Ectodermal cell (in vitro differentiated cells): ENCODE measurements around the gene COL1A1.

Experiments
- H3K27ac ChIP-seq: 2 replicates; pipeline ENCODE4 v1.7.0; 2013; ENCODE audit warnings: mild to moderate bottlenecking, low read depth, low read length; ENCODE audit not compliant: insufficient read depth, poor library complexity, severe bottlenecking
- H3K27me3 ChIP-seq: 2 replicates; pipeline ENCODE4 v1.7.0; 2013; ENCODE audit warnings: mild to moderate bottlenecking, low read length; ENCODE audit not compliant: insufficient read depth, control insufficient read depth, poor library complexity, severe bottlenecking
- H3K36me3 ChIP-seq: one replicate; pipeline ENCODE4 v1.7.0; 2013; ENCODE audit warnings: low read length; ENCODE audit not compliant: control insufficient read depth, insufficient read depth
- H3K4me1 ChIP-seq: one replicate; pipeline ENCODE4 v1.7.0; 2013; ENCODE audit warnings: low read length; ENCODE audit not compliant: control insufficient read depth, insufficient read depth
- H3K4me3 ChIP-seq: 2 replicates; pipeline ENCODE4 v1.7.0; 2013; ENCODE audit warnings: low read depth, low read length, control low read depth; ENCODE audit not compliant: insufficient read depth
- H3K9me3 ChIP-seq: 2 replicates; pipeline ENCODE4 v1.7.0; 2013; ENCODE audit warnings: mild to moderate bottlenecking, low read length, moderate library complexity; ENCODE audit not compliant: control insufficient read depth
- WGBS, 2 experiments: methylation state at CpG; one replicate each; pipeline ENCODE4 v1.1.7; 2013; ENCODE audit warnings: missing lambda C conversion rate in 2 of 2; 5-methylcytosine and 5-hydroxymethylcytosine counted together

COL1A1 gene

GRCh38 chr17:50170662-50171370 lies 30.6 kb downstream of the COL1A1 start:
- Histone ChIP-seq H3K36me3 (no peaks in the 10 kb centered on the region), H3K27ac (no peak overlapping the region), H3K4me3 (no peak overlapping the region), H3K27me3 (no peaks in the 10 kb centered on the region), H3K4me1 (peaks cover 7% of the 10 kb centered on the region), H3K9me3 (no peaks in the 10 kb centered on the region)
- 91% methylated on average over 10 of the region's 10 CpGs for WGBS, 2 experiments

DNA sequence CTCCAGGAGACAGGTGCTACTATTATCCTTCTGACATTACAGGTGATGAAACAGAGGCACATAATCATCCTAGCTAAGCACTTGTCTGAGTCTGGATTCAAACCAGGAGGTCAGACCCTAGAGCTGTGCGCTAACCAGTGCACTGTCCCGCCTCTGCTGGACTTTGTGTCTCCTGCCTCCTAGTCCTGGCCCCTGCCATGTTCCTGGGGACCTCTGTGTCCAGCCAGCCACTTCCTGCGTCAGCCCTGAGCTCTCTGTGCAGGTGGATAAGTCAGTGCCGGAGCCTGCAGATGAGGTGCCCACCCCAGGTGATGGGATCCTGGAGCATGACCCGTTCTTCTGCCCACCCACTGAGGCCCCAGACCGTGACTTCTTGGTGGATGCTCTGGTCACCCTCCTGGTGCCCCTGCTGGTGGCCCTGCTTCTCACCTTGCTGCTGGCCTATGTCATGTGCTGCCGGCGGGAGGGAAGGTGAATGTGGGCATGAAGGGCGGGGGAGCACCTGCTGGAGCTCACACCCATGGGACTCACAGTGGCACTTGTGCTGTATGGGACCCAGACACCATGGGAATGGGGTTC lies 31.5 kb downstream of the COL1A1 start:
- 92% methylated on average over 9 of the region's 9 CpGs for WGBS, 2 experiments
- Histone ChIP-seq H3K4me1 (peaks cover 9% of the 10 kb centered on the region), H3K27me3 (no peaks in the 10 kb centered on the region), H3K4me3 (no peak overlapping the region), H3K27ac (no peak overlapping the region), H3K9me3 (no peaks in the 10 kb centered on the region), H3K36me3 (no peaks in the 10 kb centered on the region)

GRCh38 chr17:50169121-50169764 lies 32.2 kb downstream of the COL1A1 start:
- Histone ChIP-seq H3K4me1 (peaks cover 9% of the 10 kb centered on the region), H3K27ac (no peak overlapping the region), H3K27me3 (no peaks in the 10 kb centered on the region), H3K4me3 (no peak overlapping the region), H3K9me3 (no peaks in the 10 kb centered on the region), H3K36me3 (no peaks in the 10 kb centered on the region)
- WGBS, 2 experiments = 52 to 53% methylated on average over 14 of the region's 14 CpGs

GRCh38 chr17:50168319-50168718 lies 33.1 kb downstream of the COL1A1 start:
- WGBS, 2 experiments = 87 to 92% methylated on average over 13 of the region's 13 CpGs
- no peaks in the 10 kb centered on the region for H3K9me3 ChIP-seq
- H3K27me3 ChIP-seq = no peaks in the 10 kb centered on the region
- H3K36me3 ChIP-seq = no peaks in the 10 kb centered on the region
- no peak overlapping the region for H3K4me3 ChIP-seq
- H3K4me1 ChIP-seq = peaks cover 9% of the 10 kb centered on the region
- H3K27ac ChIP-seq = no peak overlapping the region

GRCh38 chr17:50167371-50167770 lies 34.1 kb downstream of the COL1A1 start:
- 86 to 87% methylated on average over 19 of the region's 19 CpGs for WGBS, 2 experiments
- Histone ChIP-seq H3K27me3 (no peaks in the 10 kb centered on the region), H3K36me3 (no peaks in the 10 kb centered on the region), H3K9me3 (no peaks in the 10 kb centered on the region), H3K4me1 (peaks cover 9% of the 10 kb centered on the region), H3K4me3 (no peak overlapping the region), H3K27ac (no peak overlapping the region)

DNA sequence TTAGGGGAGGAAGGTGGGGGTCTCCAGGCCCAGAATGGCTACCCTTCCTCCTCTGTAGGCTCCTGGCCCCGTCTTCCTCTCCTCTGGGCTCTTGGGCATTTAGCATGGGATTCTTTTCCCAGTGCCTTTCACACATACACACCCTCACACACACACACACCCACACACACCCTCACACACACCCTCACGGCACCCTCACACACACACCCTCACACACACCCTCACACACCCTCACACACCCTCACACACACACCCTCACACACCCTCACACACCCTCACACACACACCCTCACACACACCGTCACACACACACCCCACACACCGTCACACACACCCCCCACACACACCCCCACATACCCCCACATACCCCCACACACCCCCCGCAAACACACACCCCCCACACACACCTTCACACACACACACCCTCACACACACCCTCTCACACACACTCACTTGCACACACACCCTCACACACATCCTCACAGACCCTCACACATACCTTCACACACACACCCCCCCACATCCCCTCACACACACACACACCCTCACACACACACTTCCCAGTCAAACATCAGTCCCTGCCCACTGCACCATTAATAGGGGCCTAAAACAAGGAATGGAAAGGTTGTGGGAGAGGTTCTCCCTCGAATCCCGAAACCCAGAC lies 34.8 kb downstream of the COL1A1 start:
- peaks cover 3% of the 10 kb centered on the region for H3K27me3 ChIP-seq
- no peak overlapping the region for H3K27ac ChIP-seq
- H3K4me3 ChIP-seq = no peak overlapping the region
- H3K9me3 ChIP-seq = no peaks in the 10 kb centered on the region
- 83 to 86% methylated on average over 4 to 5 of the region's 7 CpGs for WGBS, 2 experiments
- peaks cover 14% of the 10 kb centered on the region for H3K4me1 ChIP-seq
- H3K36me3 ChIP-seq = no peaks in the 10 kb centered on the region

DNA sequence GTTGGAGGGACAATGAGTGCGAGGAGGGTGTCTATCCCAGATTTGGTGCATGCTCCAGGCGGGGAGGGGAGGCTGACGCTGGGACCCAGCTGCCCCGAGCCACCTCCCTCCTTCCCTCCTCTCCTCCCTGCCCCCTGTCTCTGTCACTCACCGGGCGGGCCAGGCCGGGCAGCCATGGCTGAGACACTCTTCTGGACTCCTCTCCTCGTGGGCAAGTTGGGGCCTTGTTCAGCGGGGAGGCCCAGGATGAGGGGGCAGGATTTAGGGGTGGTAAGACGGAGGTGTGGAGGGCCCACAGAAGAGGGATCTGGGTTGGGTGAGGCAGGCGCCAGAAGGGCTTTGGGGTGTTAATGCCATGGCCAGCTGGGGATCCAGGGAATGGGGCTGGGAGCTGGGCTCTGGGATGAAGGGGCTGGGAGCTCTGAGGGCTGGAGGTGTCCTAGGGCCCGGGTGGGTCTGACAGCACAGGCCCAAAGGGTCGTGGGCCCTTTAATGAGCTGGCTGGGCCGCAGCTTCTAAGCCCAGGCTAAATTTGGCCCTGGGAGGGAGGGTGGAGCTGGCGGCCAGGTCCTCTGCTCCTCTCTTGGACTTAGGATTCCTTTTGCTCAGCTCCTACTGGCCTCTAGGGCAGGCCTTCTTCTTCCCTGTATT lies 35.4 kb downstream of the COL1A1 start, which contains the start of gene SGCA:
TSS of gene SGCA (plus strand) at position 139 of the 651 bp plus-strand sequence. CDS start at position 175, 36 bp downstream.
- 67 to 71% methylated on average over 15 of the region's 15 CpGs for WGBS, 2 experiments
- H3K4me3 ChIP-seq = no peak within 1 kb of the TSS
- H3K36me3 ChIP-seq = no peaks in the 10 kb centered on the region
- H3K27ac ChIP-seq = no peak within 1 kb of the TSS
- H3K9me3 ChIP-seq = no peaks in the 10 kb centered on the region
- peaks cover 14% of the 10 kb centered on the region for H3K4me1 ChIP-seq
- peaks cover 3% of the 10 kb centered on the region for H3K27me3 ChIP-seq

DNA sequence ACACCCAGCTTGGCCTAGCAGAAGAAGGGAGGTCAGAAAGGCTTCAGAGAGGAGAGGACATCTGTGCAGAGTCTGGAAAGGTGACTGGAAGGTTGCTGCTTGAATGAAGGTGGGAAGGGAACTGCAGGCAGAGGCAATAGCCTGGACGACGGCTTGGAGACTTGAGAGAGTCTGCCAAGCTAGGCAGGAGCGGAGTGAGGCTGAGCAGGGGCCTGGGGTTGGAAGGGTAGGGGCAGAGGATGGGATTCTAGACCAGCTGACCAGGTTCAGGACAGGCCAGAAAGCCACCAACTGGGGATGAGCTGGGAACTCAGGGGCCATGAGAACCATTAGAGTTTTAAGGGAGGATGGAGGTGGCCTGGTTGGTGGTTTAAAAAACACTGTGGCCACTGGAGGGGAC lies 36.0 kb downstream of the COL1A1 start:
- peaks cover 3% of the 10 kb centered on the region for H3K27me3 ChIP-seq
- H3K9me3 ChIP-seq = no peaks in the 10 kb centered on the region
- WGBS, 2 experiments = 89 to 91% methylated on average over 3 of the region's 3 CpGs
- peaks cover 14% of the 10 kb centered on the region for H3K4me1 ChIP-seq
- no peak overlapping the region for H3K27ac ChIP-seq
- no peak overlapping the region for H3K4me3 ChIP-seq
- no peaks in the 10 kb centered on the region for H3K36me3 ChIP-seq

DNA sequence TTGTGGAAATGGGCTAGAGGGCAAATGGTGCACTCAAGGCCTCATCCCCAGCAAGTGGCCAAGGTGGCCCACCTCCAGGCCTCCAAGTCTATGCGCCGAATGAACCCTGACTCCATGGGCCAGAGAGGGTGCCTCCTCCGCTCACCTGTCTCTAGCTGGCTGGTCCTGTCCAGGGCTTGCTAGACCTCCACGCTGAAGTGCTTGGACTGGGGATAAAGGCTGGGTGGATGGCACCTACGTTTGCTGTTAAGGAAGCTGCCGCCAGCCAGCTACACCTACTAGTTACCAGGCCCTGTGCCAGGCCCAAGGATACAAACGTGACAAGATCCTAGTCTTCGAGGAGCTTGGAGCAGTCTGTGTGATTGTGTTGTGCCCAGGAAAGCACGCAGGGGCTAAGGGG lies 36.4 kb downstream of the COL1A1 start:
- peaks cover 14% of the 10 kb centered on the region for H3K4me1 ChIP-seq
- H3K27ac ChIP-seq = no peak overlapping the region
- H3K36me3 ChIP-seq = no peaks in the 10 kb centered on the region
- peaks cover 3% of the 10 kb centered on the region for H3K27me3 ChIP-seq
- no peak overlapping the region for H3K4me3 ChIP-seq
- WGBS, 2 experiments = 90 to 95% methylated on average over 9 of the region's 9 CpGs
- H3K9me3 ChIP-seq = no peaks in the 10 kb centered on the region

DNA sequence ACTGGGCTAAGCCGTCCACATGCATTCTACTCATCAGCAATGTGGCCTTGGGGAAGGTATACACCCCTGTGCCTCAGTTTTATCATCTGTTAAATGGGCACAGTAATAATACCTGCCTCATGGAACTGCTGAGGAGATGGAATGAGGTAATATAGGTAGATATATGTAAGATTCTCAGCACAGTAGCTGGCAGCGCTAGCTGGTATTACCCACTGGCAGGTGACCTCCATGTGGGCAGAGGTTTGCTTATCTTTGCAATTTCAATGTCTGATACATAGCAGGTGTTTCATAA lies 36.8 kb downstream of the COL1A1 start:
- Histone ChIP-seq H3K9me3 (no peaks in the 10 kb centered on the region), H3K4me3 (no peak overlapping the region)

More for the DNA sequence above, 36.8 kb downstream of the COL1A1 start:
- no peaks in the 10 kb centered on the region for H3K36me3 ChIP-seq
- WGBS, 2 experiments = 90 to 94% methylated on average over 2 of the region's 2 CpGs
- H3K27ac ChIP-seq = no peak overlapping the region
- peaks cover 3% of the 10 kb centered on the region for H3K27me3 ChIP-seq
- peaks cover 14% of the 10 kb centered on the region for H3K4me1 ChIP-seq
